BE2C (cell line): Measurements from ENCODE around the gene TIGD3.

Experiments used
- DNase-seq: peaks from one replicate; pipeline ENCODE4 v3.0.0-alpha.2; 2020
- H3K27me3 ChIP-seq: fragments of 250-450 bp; sonication (Bioruptor Pico); 2 replicates; pipeline ENCODE4 v1.5.1; 2020; ENCODE audit warnings: mild to moderate bottlenecking
- H3K36me3 ChIP-seq: fragments of 250-450 bp; sonication (Bioruptor Pico); 2 replicates; pipeline ENCODE4 v1.5.1; 2020; ENCODE audit warnings: mild to moderate bottlenecking
- H3K4me1 ChIP-seq: fragments of 250-450 bp; sonication (Bioruptor Pico); 2 replicates; pipeline ENCODE4 v1.5.1; 2020
- H3K4me3 ChIP-seq: 2 replicates; pipeline ENCODE4 v1.5.1; 2011; ENCODE audit warnings: low read depth, low read length
- H3K9me3 ChIP-seq: fragments of 250-450 bp; sonication (Bioruptor Pico); 2 replicates; pipeline ENCODE4 v1.5.1; 2020
- CTCF ChIP-seq: IDR thresholded peaks from 2 replicates; pipeline ENCODE4 v1.5.1; 2012; ENCODE audit warnings: mild to moderate bottlenecking, low read depth, low read length

TIGD3 gene

GRCh38 chr11:65393513-65394079 lies 39.0 kb downstream of the TIGD3 start:
- no peak for TF ChIP-seq CTCF
- H3K4me1 ChIP-seq, result no peaks in the 10 kb centered on the region
- H3K9me3 ChIP-seq, result no peaks in the 10 kb centered on the region
- H3K27me3 ChIP-seq, result no peaks in the 10 kb centered on the region
- DNase-seq, result no peak
- H3K4me3 ChIP-seq, result no peak overlapping the region
- no peaks in the 10 kb centered on the region for H3K36me3 ChIP-seq

- Histone ChIP-seq H3K4me1 (no peaks in the 10 kb centered on the region), H3K9me3 (no peaks in the 10 kb centered on the region), H3K27me3 (no peaks in the 10 kb centered on the region), H3K36me3 (no peaks in the 10 kb centered on the region), H3K4me3 (no peak overlapping the region)
- DNase-seq, result no peak
- no peak for TF ChIP-seq CTCF
Observed at GRCh38 chr11:65394125-65394536, 39.6 kb downstream of the TIGD3 start.

GRCh38 chr11:65395961-65396530 lies 41.5 kb downstream of the TIGD3 start:
- H3K36me3 ChIP-seq, result no peaks in the 10 kb centered on the region

GRCh38 chr11:65396769-65397745 lies 42.5 kb downstream of the TIGD3 start:
- Histone ChIP-seq H3K9me3 (no peaks in the 10 kb centered on the region), H3K36me3 (no peaks in the 10 kb centered on the region), H3K27me3 (no peaks in the 10 kb centered on the region), H3K4me3 (no peak overlapping the region), H3K4me1 (no peaks in the 10 kb centered on the region)
- no peak for TF ChIP-seq CTCF
- no peak for DNase-seq

More at GRCh38 chr11:65395961-65396530, 41.5 kb downstream of the TIGD3 start:
- no peaks in the 10 kb centered on the region for H3K27me3 ChIP-seq
- H3K4me1 ChIP-seq, result no peaks in the 10 kb centered on the region
- H3K4me3 ChIP-seq, result no peak overlapping the region
- no peak for TF ChIP-seq CTCF
- no peaks in the 10 kb centered on the region for H3K9me3 ChIP-seq
- DNase-seq, result no peak

- DNase-seq, result no peak
- Histone ChIP-seq H3K4me1 (no peaks in the 10 kb centered on the region), H3K9me3 (no peaks in the 10 kb centered on the region), H3K27me3 (no peaks in the 10 kb centered on the region), H3K4me3 (no peak overlapping the region), H3K36me3 (no peaks in the 10 kb centered on the region)
- TF ChIP-seq CTCF, result no peak
Observed at GRCh38 chr11:65398362-65398910, 43.9 kb downstream of the TIGD3 start.
